ENCODE measurements around the gene NLK. TPM values are rescaled to one million over a fixed set of nuclear protein-coding genes. Genes with fewer than 3 reads are reported as not detected.
A peak's percentile ranks its signal among the peaks of the same experiment; 100 is the strongest.

Gene NLK
- total and polyA plus RNA-seq, 2 of the 13 experiments (the other 11 are each of a cell fraction or from before 2014, with no cell fraction given), result 13.4 to 14.6 TPM

- TF ChIP-seq HNRNPH1 (optimal IDR thresholded peaks at IDR 0.05; ENCODE audit: low read depth, low read length) (no peak), MYC (CRISPR knock-in tag; IDR thresholded peaks at IDR 0.05; ENCODE audit: borderline replicate concordance) (no peak), HOXA3 (CRISPR knock-in tag; IDR thresholded peaks at IDR 0.05) (no peak), ZNF138 (CRISPR knock-in tag; IDR thresholded peaks at IDR 0.05; ENCODE audit: low read depth) (no peak), HNF1B (CRISPR knock-in tag; IDR thresholded peaks at IDR 0.05) (no peak), ZNF605 (CRISPR knock-in tag; IDR thresholded peaks at IDR 0.05) (no peak), MTF1 (CRISPR knock-in tag; IDR thresholded peaks at IDR 0.05) (no peak), ZFP90 (CRISPR knock-in tag; IDR thresholded peaks at IDR 0.05; ENCODE audit: borderline replicate concordance) (no peak), HOXA9 (CRISPR knock-in tag; IDR thresholded peaks at IDR 0.05; ENCODE audit: borderline replicate concordance) (no peak), CBFB (CRISPR knock-in tag; IDR thresholded peaks at IDR 0.05) (no peak), MLXIP (CRISPR knock-in tag; IDR thresholded peaks at IDR 0.05; ENCODE audit: borderline replicate concordance) (no peak), NFKBIZ (CRISPR knock-in tag; IDR thresholded peaks at IDR 0.05) (no peak), TEAD3 (CRISPR knock-in tag; optimal IDR thresholded peaks at IDR 0.05; ENCODE audit: borderline replicate concordance) (no peak), FLYWCH1 (CRISPR knock-in tag; IDR thresholded peaks at IDR 0.05) (0 out of 2 replicates have a peak, but pooled peaks have one; percentile 69), HINFP (CRISPR knock-in tag; IDR thresholded peaks at IDR 0.05; ENCODE audit: low read depth) (no peak), ATF3 (CRISPR knock-in tag; IDR thresholded peaks at IDR 0.05) (peak; percentile 47; the same call in 1 of the 2 replicates), TP53 (CRISPR knock-in tag; conservative IDR thresholded peaks at IDR 0.05) (no peak), ZSCAN29 (CRISPR knock-in tag; conservative IDR thresholded peaks at IDR 0.05) (no peak), RBFOX2 (IDR thresholded peaks at IDR 0.05; ENCODE audit: low read depth, low read length) (no peak), CAMTA2 (CRISPR knock-in tag; IDR thresholded peaks at IDR 0.05; ENCODE audit: borderline replicate concordance) (no peak), RORA (CRISPR knock-in tag; IDR thresholded peaks at IDR 0.05) (no peak), TEAD2 (CRISPR knock-in tag; IDR thresholded peaks at IDR 0.05) (no peak), ZNF775 (CRISPR knock-in tag; IDR thresholded peaks at IDR 0.05; ENCODE audit: borderline replicate concordance) (no peak)
Observed at GRCh38 chr17:28008513-28008912, 34.0 kb upstream of the NLK start (continued).
